GM19395 (cell line): ENCODE measurements around the gene C1QL2.

Experiments used
- ATAC-seq: cut with Tn5 transposase; IDR thresholded peaks from one replicate; pipeline ENCODE4 v1.9.1; 2021; ENCODE audit warnings: mild to moderate bottlenecking, moderate library complexity; ENCODE audit not compliant: unreplicated experiment

C1QL2 gene

DNA sequence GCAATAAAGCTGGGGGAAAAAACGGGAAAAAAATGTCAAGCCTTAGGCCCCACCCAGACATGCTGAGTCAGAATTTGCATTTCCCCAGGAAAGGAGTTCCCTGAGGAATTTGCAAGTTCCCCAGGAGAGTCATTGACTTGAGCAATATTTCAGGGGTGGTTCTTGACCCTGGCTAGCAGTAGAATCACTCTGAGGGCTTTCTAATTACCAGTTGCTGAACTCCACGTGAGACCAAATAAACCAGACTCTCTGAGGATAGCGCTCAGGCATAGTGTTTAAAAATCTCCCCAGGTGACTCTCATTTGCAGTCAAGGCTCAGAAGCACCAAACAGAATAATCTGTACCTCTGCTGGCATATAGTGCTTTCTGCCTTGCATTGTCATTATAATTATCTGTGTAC, 48.7 kb downstream of the C1QL2 start:
- ATAC-seq, result no peak

DNA sequence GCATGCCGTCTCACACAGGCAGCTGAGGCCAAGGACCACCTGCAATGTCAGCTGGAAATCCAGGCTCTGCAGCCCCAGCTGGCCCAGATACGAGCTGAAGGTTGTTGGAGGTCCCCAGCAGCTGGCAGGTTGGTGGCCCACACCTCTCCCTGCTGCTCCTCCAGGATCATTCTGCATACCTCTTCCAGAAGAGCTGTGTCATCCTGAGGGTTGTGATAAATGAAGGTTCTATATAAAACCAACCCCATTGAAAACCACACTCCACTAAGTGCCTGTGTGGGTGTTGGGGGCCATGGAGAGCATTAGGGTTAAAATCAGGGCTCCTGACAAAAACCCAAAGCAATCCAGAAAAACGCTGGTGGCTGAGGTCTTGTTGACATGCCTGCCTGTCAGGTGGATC, 50.4 kb downstream of the C1QL2 start:
- no peak for ATAC-seq

DNA sequence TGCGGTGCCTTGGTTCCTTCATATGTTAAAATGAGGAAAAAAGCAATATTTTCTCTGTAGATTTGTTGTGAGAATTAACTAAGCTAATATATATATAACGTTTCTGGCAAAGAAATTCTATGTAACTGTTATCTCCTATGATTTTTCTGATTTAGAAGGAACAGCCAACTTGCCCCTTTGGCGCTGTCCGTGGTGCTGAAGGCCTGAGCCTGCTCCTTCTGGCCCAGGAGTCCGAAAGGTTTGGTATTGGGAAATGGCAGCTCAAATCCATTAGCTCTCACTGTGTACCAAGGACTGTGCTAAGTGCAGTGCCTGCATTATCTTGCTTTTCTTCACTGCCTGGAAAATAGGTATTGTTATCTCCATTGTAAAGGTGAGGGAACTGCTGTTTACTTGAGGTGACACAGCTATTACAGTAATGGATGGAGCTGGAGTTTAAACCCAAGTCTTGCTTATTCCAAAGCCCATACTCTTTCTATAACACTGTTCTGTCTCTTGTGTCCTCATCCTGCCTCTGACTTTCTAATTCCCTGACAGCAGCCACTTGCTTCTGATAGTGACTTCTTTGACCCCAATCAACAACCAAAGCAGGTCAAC, 52.2 kb downstream of the C1QL2 start:
- ATAC-seq, result no peak
